GM18907 (cell line): ENCODE data around the gene MEF2B.
"Not testable (repeated sequence)": the region's sequence is repeated elsewhere in the genome, so short reads cannot be mapped to it uniquely, and the experiment has no call there.

Experiments
- ATAC-seq: cut with Tn5 transposase; IDR thresholded peaks from one replicate; pipeline ENCODE4 v1.9.1; 2021; ENCODE audit warnings: mild to moderate bottlenecking, moderate library complexity; ENCODE audit not compliant: unreplicated experiment

Gene MEF2B

GRCh38 chr19:19102566-19102965, 67.5 kb downstream of the MEF2B start:
- ATAC-seq: not testable (repeated sequence)

GRCh38 chr19:19101540-19101939, 68.5 kb downstream of the MEF2B start:
- no peak for ATAC-seq

- ATAC-seq: no peak
Observed at GRCh38 chr19:19098703-19099632, 71.1 kb downstream of the MEF2B start.

- ATAC-seq: no peak
Observed at GRCh38 chr19:19098084-19098702, 71.9 kb downstream of the MEF2B start.

GRCh38 chr19:19096641-19097627, 73.1 kb downstream of the MEF2B start:
- no peak for ATAC-seq

- no peak for ATAC-seq
Observed at GRCh38 chr19:19095691-19096090, 74.4 kb downstream of the MEF2B start.
